A172 (cell line): ENCODE results near the gene LONRF2. TPM values are rescaled to one million over a fixed set of nuclear protein-coding genes. Genes with fewer than 3 reads are reported as not detected.
A peak's percentile ranks its signal among the peaks of the same experiment; 100 is the strongest.

Experiments
- DNase-seq: peaks from one replicate; pipeline ENCODE4 v3.0.0-alpha.2; 2015; ENCODE audit warnings: low spot score
- total RNA-seq: library from RNA; depleted of rRNA; stranded (reverse); fragments of >200 nt; shearing (Covaris generic); gene quantifications from 2 replicates; pipeline ENCODE4 v1.2.3, GENCODE V29; 2014

LONRF2 gene
- total RNA-seq, 1 experiment from 2014 or later, result 5.0 TPM

GRCh38 chr2:100301881-100302584 is 20.3 kb downstream of the LONRF2 start:
- no peak for DNase-seq

- no peak for DNase-seq
Measured at GRCh38 chr2:100299548-100299947, 22.8 kb downstream of the LONRF2 start.

GRCh38 chr2:100297511-100297910 is 24.8 kb downstream of the LONRF2 start:
- no peak for DNase-seq

- DNase-seq, result no peak
Measured at GRCh38 chr2:100294162-100294497, 28.2 kb downstream of the LONRF2 start.

GRCh38 chr2:100293341-100294161 is 28.8 kb downstream of the LONRF2 start:
- peak; percentile 35 for DNase-seq

DNA sequence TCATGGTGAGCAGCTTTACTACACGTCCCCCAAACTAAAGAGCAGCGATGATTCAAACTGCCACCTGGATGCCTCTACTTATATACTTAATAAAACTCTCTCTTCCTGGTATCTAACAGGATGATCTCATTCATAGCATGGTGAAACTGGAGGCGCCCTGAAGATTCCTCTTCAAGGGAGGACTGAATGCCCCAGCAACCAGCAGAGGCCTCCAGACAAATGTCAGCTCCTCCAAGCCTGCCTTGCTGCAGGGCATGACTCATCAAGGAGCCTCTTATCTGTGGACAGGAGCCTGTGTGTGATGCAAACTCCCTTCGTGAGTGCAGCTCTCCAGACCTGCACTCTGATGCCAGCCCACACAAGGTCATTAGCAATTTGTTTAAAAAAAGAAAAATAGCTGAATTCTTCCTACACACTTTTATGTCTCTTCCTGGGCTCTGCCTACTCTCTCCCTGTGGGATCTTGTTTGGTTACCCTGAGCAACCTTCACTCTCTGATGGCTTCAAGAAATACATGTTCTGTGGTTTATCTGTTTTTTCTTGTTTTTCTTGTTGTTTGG is 30.2 kb downstream of the LONRF2 start:
- peak; percentile 99 for DNase-seq

DNA sequence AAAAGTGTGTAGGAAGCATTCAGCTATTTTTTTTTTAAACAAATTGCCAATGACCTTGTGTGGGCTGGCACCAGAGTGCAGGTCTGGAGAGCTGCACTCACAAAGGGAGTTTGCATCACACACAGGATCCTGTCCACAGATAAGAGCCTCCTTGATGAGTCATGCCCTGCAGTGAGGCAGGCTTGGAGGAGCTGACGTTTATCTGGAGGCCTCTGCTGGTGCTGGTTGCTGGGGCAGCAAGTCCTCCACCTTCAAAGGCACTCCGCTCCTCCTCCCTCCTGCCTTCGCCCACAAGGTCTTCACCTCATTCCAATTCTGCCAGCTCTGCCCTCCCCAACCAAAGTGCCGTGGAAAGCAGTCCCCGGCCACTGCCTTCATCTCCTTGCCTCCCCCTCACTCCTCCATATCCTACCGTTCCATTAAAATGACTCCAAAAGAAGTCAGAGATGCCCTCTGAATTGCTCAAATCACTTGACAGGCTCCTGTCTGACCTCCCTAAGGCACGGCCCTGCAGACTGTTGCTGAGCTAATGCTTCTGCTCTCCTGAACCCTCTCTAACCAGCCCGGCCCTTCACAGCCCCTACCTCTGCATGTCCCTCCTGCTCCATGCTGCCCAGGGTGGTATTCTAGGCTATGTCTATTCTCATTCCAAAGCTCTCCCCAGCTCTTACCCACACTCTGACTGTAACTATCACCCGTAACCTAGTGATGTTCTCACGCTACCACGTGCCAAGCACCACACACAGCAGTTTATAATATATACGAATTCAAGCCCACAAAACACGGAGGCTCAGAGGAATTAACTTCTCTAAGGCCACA is 30.9 kb downstream of the LONRF2 start:
- peak; percentile 99 for DNase-seq

- peak; percentile 16 for DNase-seq
Measured at GRCh38 chr2:100290718-100291151, 31.6 kb downstream of the LONRF2 start.

GRCh38 chr2:100289020-100289419 is 33.3 kb downstream of the LONRF2 start:
- DNase-seq, result no peak

DNA sequence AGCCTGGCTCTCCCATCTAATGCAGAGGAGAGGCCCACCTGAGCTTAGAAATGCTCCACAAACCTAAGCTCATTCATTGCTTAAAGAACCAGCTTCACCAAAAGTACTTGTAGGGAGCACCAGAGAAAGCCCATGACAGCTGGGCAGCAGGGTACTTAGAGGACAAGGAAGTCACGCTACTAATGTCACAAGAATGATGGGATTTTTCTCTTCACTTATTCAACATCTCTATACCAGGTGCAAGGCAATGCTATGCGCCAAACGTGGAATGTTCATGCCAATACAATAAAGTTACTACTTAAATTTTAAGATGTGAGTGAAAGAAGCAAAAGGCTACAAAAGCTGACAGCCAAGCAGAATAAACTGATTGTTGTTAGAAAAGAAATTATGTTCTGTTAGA is 36.0 kb downstream of the LONRF2 start:
- DNase-seq, result peak; percentile 25

- DNase-seq, result peak; percentile 79
Measured at GRCh38 chr2:100285691-100286090, 36.6 kb downstream of the LONRF2 start.

GRCh38 chr2:100285011-100285410 is 37.3 kb downstream of the LONRF2 start:
- no peak for DNase-seq

GRCh38 chr2:100283724-100284501 is 38.4 kb downstream of the LONRF2 start:
- DNase-seq, result peak; percentile 86

DNA sequence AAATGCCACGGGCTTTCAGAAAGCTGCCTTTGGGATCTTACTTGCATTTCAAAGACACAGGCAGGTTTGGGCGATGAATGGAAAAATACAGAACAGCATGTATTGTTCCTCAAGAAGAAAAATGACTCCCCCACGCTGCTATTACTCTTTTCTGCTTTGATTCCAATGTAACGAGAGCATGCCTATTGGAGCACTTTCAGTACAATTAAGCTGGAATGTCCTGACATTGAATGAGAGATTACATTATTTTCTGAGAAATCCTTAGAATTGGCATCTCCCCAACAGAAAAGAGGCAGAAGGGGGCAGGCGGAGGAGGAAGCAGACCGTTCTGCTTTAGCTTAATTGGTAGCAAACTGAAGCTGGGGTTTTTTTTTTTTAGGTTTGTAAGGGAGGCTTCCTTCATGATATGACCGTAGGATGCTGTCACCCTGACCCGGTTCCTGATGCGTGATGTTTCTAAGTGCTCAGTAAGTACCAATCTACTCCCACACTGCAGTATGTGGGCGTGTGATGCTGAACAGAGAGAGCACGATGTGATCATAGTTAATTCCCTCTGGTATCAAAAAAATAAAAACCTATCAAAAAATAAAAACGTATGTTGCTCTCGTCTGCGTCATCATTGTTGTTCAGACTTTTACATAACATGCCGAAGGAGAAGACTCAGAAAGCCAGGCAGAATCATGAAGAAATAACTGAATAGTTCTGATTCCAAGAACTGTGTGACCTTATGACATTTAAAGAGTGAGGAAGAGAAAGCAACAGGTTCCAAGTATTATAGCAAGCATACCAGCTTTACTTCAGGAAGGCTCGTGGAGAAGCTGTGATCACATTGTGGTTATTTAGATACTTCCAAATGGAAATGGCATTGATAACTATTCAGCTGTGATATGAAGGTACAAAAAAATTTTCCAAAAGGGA is 40.5 kb downstream of the LONRF2 start:
- peak; percentile 28 for DNase-seq

DNA sequence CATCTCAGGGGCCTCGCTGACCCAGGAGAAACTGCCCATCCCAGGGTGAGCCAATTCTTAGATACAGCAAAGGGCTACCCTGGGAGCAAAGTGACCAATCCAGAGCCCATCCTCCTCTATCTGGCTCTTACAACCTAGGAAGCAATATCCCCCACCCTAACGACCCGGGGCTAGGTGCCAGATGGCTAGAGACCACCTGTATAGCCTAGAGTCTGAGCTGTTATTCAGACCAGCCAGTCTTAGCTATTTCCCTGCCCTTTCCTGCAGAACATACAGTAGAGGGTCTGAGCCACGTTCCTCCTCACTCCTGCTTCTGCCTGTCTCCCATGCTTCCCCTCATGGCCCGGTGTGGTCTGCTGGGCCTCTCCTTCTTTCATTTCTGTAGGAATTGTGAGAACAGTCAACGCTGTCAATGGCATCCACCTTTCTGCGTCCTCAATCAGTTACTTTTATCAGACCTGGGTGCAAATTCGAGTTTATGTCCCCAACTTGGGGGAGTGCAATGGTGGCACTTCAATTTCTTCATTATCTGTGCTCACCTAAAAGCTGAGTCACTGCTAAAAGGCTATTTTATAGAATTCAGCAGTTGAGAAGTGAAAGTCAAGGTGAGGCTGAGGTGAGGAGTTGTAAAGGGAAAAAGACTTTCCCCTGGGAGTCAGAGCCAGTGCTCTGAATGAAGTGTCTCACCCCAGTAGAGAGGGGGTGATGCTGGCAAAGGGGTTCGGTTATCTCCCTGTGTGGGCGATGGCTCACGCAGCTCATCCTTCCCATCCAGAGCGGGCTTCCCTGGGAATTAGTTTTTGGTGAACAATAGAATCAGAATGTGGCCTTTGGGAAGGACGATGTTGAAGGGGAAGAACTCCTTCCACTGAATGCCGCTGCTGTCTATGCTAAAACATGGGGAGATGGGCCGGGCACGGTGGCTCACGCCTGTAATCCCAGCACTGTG is 42.4 kb downstream of the LONRF2 start:
- DNase-seq, result no peak

DNA sequence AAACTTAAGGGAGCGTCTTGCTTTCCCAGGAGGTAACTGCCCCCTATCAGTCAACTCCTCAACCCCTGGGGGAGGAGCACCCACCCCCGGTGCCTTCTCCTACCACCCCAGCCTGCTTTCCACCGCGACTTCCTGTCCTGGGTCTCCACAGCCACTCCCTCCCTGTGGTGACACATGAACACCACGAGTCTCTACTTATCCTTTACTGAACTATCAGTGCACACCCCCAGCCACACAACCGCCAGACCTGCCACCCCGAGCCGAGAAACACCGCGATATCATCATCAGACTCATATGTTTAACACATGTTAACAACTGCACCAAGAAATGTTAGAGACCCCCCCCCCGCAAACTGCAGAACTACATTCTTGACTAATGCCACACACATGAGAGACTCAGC is 43.3 kb downstream of the LONRF2 start:
- DNase-seq, result no peak

DNA sequence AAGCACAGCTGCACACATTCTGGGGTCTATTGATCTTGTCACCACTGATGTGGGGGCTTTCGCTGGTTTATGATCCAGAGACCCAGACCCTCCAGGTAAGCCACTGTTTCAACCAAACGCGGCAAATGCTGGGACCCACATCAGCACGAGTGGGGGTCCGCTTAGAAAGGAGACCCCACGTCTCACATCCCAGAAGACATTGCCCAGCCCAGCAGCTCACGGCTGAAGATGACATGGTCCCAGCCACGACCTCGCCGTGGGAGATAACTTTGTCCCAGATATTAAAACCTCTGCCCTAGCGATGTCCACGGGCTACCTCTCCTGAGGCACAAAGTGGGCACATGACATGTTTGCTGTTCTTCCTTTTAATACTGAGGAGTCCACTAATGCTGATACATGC is 43.8 kb downstream of the LONRF2 start:
- no peak for DNase-seq

DNA sequence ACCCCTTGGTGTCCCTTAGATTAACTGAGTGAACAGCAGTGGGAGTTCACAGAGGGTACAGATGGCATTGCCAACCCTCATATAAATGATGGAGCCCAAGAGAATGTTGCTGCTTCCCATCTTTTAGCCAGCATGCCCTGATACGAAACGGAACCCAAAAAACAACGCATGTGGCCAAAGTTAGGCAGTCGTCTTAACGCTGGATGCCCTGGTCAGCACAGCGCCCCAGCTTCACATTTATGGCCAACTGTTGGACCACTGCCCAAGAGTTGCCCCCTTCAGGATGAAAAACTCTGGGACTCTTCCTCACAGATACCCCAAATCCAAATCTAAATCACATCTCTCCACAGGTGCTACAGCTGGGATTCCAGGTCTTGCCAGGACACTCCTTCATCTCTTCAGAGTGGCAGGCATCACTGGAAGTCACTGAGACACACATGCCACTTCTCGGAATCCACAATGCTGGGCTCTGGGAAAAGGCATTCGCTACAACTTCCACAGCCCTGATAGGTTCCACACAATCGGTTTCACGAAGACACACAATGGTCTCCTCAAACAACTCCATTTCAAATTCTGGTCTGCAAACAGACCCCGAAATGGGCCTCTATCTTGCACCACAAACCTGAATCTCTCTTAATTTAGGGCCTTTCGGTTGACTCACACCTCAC is 44.6 kb downstream of the LONRF2 start:
- DNase-seq, result no peak
